ENCODE results near the gene HS1BP3.

HS1BP3 gene

GRCh38 chr2:20570249-20570648, 80.6 kb downstream of the HS1BP3 start:
- no peak for DNase-seq (ENCODE audit: low read depth)

- no peak for DNase-seq (ENCODE audit: low read depth)
These were observed 81.3 kb downstream of the HS1BP3 start for GRCh38 chr2:20569464-20570223.

- no peak for DNase-seq (ENCODE audit: low read depth)
These were observed 82.1 kb downstream of the HS1BP3 start for GRCh38 chr2:20568501-20569463.

GRCh38 chr2:20567926-20568179, 83.0 kb downstream of the HS1BP3 start:
- DNase-seq (ENCODE audit: low read depth) = no peak
